Measurements from ENCODE around the gene BOK. TPM values are rescaled to one million over a fixed set of nuclear protein-coding genes. Genes with fewer than 3 reads are reported as not detected.

Gene BOK
- total RNA-seq, 6 experiments from 2014 or later = 50.1 to 119 (median 90.5) TPM

- Histone ChIP-seq H3K9me3 (no peaks in the 10 kb centered on the region), H3K27me3 (no peaks in the 10 kb centered on the region), H3K4me3 (peak overlapping the region in 2 of 3 donors; percentile 42 to 47), H3K27ac (no peak overlapping the region), H3K36me3 (no peaks in the 10 kb centered on the region), H3K4me1 (peaks cover 0 to 32% (median 13%) of the 10 kb centered on the region in 4 donors)
- no peak for TF ChIP-seq CTCF (IDR thresholded peaks at IDR 0.05)
- no peak for TF ChIP-seq POLR2A (IDR thresholded peaks at IDR 0.05)
- 56% methylated on average over 10 of the region's 12 CpGs for WGBS (ENCODE audit: insufficient coverage, low coverage, low lambda C conversion rate, missing lambda C conversion rate)
- intact Hi-C loops (cut with DNase I) = no loop called here
- DNase-seq = no peak
- ATAC-seq = no peak
Measured at GRCh38 chr2:241551599-241551997, 6.9 kb upstream of the BOK start.

GRCh38 chr2:241551998-241552737, 6.4 kb upstream of the BOK start:
- Histone ChIP-seq H3K27ac (peak overlapping the region in 2 of 3 donors; percentile 24 to 53), H3K36me3 (no peaks in the 10 kb centered on the region), H3K27me3 (no peaks in the 10 kb centered on the region), H3K9me3 (no peaks in the 10 kb centered on the region), H3K4me3 (peak overlapping the region; percentile 18 to 47 (median 42)), H3K4me1 (peaks cover 0 to 32% (median 13%) of the 10 kb centered on the region in 4 donors)
- intact Hi-C loops (cut with DNase I) = no loop called here
- 48% methylated on average over 19 of the region's 33 CpGs for WGBS (ENCODE audit: insufficient coverage, low coverage, low lambda C conversion rate, missing lambda C conversion rate)
- ATAC-seq (peak; percentile 6 to 20 (median 10)), DNase-seq (no peak)
- TF ChIP-seq POLR2A (IDR thresholded peaks at IDR 0.05) = no peak
- TF ChIP-seq CTCF (IDR thresholded peaks at IDR 0.05) = no peak

- H3K27me3 ChIP-seq = no peaks in the 10 kb centered on the region
- no peak overlapping the region for H3K4me3 ChIP-seq
- H3K4me1 ChIP-seq = peaks cover 0 to 32% (median 13%) of the 10 kb centered on the region in 4 donors
- H3K36me3 ChIP-seq = no peaks in the 10 kb centered on the region
- 55% methylated on average over 2 of the region's 12 CpGs for WGBS (ENCODE audit: insufficient coverage, low coverage, low lambda C conversion rate, missing lambda C conversion rate)
- ATAC-seq = no peak
- peak overlapping the region in 1 of 3 donors; percentile 53 for H3K27ac ChIP-seq
- no peaks in the 10 kb centered on the region for H3K9me3 ChIP-seq
- TF ChIP-seq CTCF (IDR thresholded peaks at IDR 0.05) (no peak), POLR2A (IDR thresholded peaks at IDR 0.05) (no peak)
- DNase-seq = no peak
- intact Hi-C loops (cut with DNase I) = no loop called here
Measured at GRCh38 chr2:241553512-241553830, 5.1 kb upstream of the BOK start.

- Histone ChIP-seq H3K4me3 (no peak overlapping the region), H3K27me3 (no peaks in the 10 kb centered on the region), H3K9me3 (no peaks in the 10 kb centered on the region), H3K4me1 (peaks cover 0 to 32% (median 13%) of the 10 kb centered on the region in 4 donors), H3K27ac (no peak overlapping the region), H3K36me3 (no peaks in the 10 kb centered on the region)
- TF ChIP-seq CTCF (IDR thresholded peaks at IDR 0.05) (no peak), POLR2A (IDR thresholded peaks at IDR 0.05) (no peak)
- WGBS (ENCODE audit: insufficient coverage, low coverage, low lambda C conversion rate, missing lambda C conversion rate) = 53% methylated on average over 5 of the region's 6 CpGs
- DNase-seq (no peak), ATAC-seq (no peak)
- intact Hi-C loops (cut with DNase I) = no loop called here
Measured at GRCh38 chr2:241553981-241554380, 4.6 kb upstream of the BOK start.
